WI38 (cell line): Measurements from ENCODE around the gene ADK.

Source experiments
- H3K4me3 ChIP-seq: 2 replicates; pipeline ENCODE4 v1.5.1; 2011; ENCODE audit warnings: low read depth, mild to moderate bottlenecking, control low read depth, low read length
- TF ChIP-seq, protein P1 (sequence below): IDR thresholded peaks from 2 replicates; pipeline ENCODE4 v1.5.1; 2012; ENCODE audit warnings: low read depth, mild to moderate bottlenecking, control low read depth, low read length

The ADK gene

GRCh38 chr10:74746813-74747212 is 595.8 kb downstream of the ADK start:
- TF ChIP-seq, protein P1, sequence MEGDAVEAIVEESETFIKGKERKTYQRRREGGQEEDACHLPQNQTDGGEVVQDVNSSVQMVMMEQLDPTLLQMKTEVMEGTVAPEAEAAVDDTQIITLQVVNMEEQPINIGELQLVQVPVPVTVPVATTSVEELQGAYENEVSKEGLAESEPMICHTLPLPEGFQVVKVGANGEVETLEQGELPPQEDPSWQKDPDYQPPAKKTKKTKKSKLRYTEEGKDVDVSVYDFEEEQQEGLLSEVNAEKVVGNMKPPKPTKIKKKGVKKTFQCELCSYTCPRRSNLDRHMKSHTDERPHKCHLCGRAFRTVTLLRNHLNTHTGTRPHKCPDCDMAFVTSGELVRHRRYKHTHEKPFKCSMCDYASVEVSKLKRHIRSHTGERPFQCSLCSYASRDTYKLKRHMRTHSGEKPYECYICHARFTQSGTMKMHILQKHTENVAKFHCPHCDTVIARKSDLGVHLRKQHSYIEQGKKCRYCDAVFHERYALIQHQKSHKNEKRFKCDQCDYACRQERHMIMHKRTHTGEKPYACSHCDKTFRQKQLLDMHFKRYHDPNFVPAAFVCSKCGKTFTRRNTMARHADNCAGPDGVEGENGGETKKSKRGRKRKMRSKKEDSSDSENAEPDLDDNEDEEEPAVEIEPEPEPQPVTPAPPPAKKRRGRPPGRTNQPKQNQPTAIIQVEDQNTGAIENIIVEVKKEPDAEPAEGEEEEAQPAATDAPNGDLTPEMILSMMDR = no peak
- no peak overlapping the region for H3K4me3 ChIP-seq

DNA sequence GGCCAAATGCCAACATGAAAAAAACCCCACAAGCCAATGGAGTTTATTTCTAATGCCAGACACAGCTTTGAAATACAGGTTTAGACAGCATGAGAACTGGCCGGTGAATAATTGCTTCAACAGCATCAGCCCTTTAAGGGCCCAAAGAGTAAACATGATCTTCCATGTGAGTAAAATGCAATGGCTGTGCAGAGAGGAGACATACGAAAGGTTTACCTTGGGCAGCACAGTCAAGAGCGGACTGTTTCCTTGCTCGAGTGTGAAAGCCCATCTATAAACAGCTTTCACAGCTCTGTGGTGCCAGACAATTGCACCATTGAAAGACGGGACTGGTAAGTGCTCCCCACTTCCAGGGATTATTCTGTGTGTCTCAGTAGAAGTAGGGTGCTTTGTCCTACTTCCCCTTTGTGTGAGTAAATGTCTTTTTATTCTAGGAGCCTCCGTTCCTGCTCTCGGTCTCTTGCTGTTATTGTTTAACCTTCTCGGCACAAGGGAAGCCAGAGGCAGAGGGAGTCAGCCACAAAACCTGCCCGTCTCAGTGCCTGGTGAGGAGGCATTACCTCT is 597.5 kb downstream of the ADK start:
- TF ChIP-seq, protein P1 = no peak

GRCh38 chr10:74750848-74751274 is 599.8 kb downstream of the ADK start:
- no peak overlapping the region for H3K4me3 ChIP-seq
- TF ChIP-seq, protein P1 = no peak

More for the DNA sequence above, 597.5 kb downstream of the ADK start:
- H3K4me3 ChIP-seq = no peak overlapping the region

DNA sequence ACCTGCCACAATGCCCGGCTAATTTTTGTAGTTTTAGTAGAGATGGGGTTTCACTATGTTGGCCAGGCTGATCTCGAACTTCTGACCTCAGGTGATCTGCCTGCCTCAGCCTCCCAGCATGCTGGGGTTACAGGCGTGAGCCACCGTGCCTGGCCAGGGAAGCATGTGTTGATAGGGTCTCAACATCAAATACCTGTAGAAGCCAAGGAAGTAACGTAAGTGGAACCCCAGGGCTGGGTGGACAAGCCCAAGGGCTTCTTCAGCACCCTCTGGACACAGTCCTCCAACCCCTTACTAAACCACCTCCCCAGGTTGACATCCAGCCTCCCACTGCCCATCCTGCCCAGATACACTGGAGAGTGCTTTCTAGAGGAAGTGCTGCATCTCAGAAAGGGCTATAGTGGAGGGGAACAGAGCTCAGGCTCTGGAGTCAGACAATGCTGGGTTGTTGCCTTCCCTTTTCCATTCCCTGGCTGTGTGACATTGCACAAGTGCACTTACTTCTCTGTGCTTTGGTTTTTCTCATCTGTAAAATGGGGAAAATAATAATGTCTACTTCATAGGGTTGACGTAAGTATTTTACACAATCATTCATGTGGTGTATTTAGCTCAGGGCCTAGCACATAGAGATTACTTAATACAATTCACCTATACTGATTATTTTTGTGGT is 601.5 kb downstream of the ADK start:
- TF ChIP-seq, protein P1 = no peak
- no peak overlapping the region for H3K4me3 ChIP-seq

- TF ChIP-seq, protein P1 = no peak
- no peak overlapping the region for H3K4me3 ChIP-seq
Measured at GRCh38 chr10:74753442-74754211, 602.6 kb downstream of the ADK start.

DNA sequence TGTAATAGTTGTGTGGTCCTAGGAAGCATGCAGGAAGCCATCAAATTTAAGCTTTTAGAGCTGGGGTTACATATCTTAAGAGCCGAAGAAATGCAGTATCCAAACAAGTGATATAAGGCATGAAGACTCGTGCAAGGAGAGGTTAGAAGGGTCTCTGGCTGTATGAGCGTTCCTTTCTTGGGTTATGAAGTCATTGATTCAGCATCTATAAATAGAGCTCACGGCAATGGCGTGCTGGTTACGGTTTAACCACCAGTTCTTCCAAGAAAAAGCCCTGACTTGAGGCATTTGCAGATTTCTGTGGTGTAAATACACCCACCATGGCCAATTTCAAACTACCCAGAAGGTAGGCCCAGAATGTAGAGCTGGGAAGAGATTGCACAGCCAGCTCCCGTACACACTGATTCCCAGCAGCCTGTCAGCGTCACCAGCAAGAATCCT is 603.4 kb downstream of the ADK start:
- H3K4me3 ChIP-seq = no peak overlapping the region
- TF ChIP-seq, protein P1 = no peak

- TF ChIP-seq, protein P1 = no peak
- H3K4me3 ChIP-seq = no peak overlapping the region
Measured at GRCh38 chr10:74755273-74755672, 604.3 kb downstream of the ADK start.
